RWPE1 (cell line): ENCODE results near the gene RBM41.

Experiments used
- CTCF ChIA-PET: fragments of 350-600 bp; sonication (Branson Sonifier 250); formaldehyde crosslinking; extraction: SDS; loops from one replicate; lab custom pipeline; 2021; lab: Yijun Ruan, JAX
- POLR2A ChIA-PET: fragments of 400-600 bp; formaldehyde crosslinking; extraction: SDS; loops from one replicate; lab custom pipeline; 2020; ENCODE audit warnings: antibody characterized with exemption; ENCODE audit not compliant: low non-redundant PET; lab: Yijun Ruan, JAX
- DNase-seq: peaks from one replicate; pipeline ENCODE4 v3.0.0; 2012; ENCODE audit warnings: low spot score
- H3K27ac ChIP-seq: fragments of 450-650 bp; 2 replicates; pipeline ENCODE4 v1.5.1; 2017
- TF ChIP-seq, protein P1 (sequence below): fragments of 450-650 bp; conservative IDR thresholded peaks from 2 replicates; pipeline ENCODE4 v1.5.1; 2017; ENCODE audit warnings: low read depth, mild to moderate bottlenecking

The RBM41 gene

DNA sequence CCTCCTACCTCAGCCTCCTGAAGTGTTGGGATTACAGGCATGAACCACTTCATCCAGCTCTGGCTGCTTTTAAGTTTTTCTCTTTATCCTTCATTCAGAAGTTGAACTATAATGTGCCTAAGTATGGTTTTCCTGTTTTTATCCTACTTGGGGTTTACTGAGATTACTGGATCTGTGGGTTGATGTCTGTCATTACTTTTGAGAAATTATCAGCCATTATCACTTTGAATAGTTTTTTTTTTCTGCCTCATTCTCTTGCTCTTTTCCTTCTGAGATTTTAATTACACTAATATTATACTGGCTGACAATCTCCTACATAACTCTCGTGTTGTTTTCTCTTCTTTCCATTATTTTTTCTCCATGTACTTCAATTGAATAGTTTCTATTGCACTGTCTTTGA, 71.0 kb downstream of the RBM41 start:
- H3K27ac ChIP-seq: no peak overlapping the region
- CTCF ChIA-PET: no interaction called here
- DNase-seq: no peak
- POLR2A ChIA-PET: no interaction called here
- TF ChIP-seq, protein P1, sequence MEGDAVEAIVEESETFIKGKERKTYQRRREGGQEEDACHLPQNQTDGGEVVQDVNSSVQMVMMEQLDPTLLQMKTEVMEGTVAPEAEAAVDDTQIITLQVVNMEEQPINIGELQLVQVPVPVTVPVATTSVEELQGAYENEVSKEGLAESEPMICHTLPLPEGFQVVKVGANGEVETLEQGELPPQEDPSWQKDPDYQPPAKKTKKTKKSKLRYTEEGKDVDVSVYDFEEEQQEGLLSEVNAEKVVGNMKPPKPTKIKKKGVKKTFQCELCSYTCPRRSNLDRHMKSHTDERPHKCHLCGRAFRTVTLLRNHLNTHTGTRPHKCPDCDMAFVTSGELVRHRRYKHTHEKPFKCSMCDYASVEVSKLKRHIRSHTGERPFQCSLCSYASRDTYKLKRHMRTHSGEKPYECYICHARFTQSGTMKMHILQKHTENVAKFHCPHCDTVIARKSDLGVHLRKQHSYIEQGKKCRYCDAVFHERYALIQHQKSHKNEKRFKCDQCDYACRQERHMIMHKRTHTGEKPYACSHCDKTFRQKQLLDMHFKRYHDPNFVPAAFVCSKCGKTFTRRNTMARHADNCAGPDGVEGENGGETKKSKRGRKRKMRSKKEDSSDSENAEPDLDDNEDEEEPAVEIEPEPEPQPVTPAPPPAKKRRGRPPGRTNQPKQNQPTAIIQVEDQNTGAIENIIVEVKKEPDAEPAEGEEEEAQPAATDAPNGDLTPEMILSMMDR: no peak

DNA sequence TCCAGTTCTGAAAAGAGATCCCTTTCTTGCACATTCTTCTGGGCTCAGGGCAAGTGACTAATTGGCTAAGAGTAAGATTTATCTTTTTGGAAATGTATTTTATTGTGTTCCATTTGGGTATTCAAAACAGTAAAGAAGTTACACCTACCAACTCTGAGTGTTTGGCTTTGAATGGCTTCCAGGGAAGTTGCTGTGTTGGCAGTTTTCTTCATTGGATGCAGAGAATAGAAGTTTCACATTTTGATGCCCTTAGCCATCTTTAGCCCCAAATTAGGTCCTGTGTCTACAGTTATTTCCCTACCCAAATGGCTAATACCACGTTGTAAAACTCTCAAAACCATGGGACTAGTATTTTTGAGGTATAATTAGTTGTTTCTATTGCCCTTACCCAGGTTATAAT, 88.9 kb downstream of the RBM41 start:
- TF ChIP-seq, protein P1: no peak
- H3K27ac ChIP-seq: no peak overlapping the region
- ChIA-PET POLR2A (interaction anchor here (0.6 kb wide), 1 partner anchor 482 kb away, joined by 3 read pairs; no protein-coding TSS in a partner anchor), CTCF (no interaction called here)
- DNase-seq: no peak

DNA sequence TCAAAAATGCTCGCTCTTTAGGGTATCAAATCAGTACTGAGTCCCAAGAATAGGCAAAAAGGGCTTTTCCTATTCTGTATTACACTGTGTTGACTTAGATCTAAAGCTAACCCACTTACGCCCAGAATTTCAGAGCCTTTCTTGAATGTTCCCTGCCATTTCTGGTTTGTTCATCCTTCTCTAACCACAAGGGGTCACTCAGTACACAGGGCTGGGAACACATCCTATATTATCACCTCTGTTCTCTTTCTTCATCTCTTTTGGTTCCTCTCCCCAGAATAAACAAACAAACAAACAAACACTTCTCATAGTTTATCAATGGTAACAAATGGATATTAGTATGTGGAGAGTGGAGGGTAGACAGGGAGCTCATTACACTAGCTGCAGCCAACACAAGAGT, 93.1 kb downstream of the RBM41 start:
- DNase-seq: peak; percentile 21
- no peak overlapping the region for H3K27ac ChIP-seq
- TF ChIP-seq, protein P1: peak; percentile 61
- ChIA-PET POLR2A (no interaction called here), CTCF (interaction anchor here (0.6 to 0.9 kb wide), 3 partner anchors 300 to 1785 kb away, joined by 3 read pairs; no protein-coding TSS in a partner anchor)

GRCh38 chrX:107014936-107015335, 103.7 kb downstream of the RBM41 start:
- POLR2A ChIA-PET: no interaction called here
- TF ChIP-seq, protein P1: no peak
- no peak overlapping the region for H3K27ac ChIP-seq
- DNase-seq: no peak
- CTCF ChIA-PET: no interaction called here
